Activated T-cell treated with anti-CD3 and anti-CD28 coated beads, Interleukin-2, amount 50 U/mL, for 24 hours (primary cell): ENCODE data around the gene CBLB.

Source experiments
- DNase-seq: peaks from one replicate; pipeline ENCODE4 v3.0.0-alpha.2; 2020
- H3K27ac Mint-ChIP-seq: 2 replicates; pipeline ENCODE4 v1.8.0; 2020; ENCODE audit warnings: mild to moderate bottlenecking, mixed read lengths
- H3K27me3 Mint-ChIP-seq: 2 replicates; pipeline ENCODE4 v1.8.0; 2020; ENCODE audit warnings: mixed read lengths
- H3K36me3 Mint-ChIP-seq: 2 replicates; pipeline ENCODE4 v1.8.0; 2020; ENCODE audit warnings: low read depth, mixed read lengths
- H3K4me1 Mint-ChIP-seq: 2 replicates; pipeline ENCODE4 v1.8.0; 2020; ENCODE audit warnings: low read depth, mixed read lengths
- H3K4me3 Mint-ChIP-seq: 2 replicates; pipeline ENCODE4 v1.8.0; 2020; ENCODE audit warnings: mild to moderate bottlenecking, moderate library complexity, mixed read lengths
- H3K9me3 Mint-ChIP-seq: 2 replicates; pipeline ENCODE4 v1.8.0; 2020; ENCODE audit warnings: mixed read lengths

Gene CBLB

GRCh38 chr3:105653166-105653565, 215.6 kb downstream of the CBLB start:
- no peaks in the 10 kb centered on the region for H3K9me3 Mint-ChIP-seq
- no peaks in the 10 kb centered on the region for H3K27me3 Mint-ChIP-seq
- H3K27ac Mint-ChIP-seq: no peak overlapping the region
- peaks cover 26% of the 10 kb centered on the region for H3K36me3 Mint-ChIP-seq
- no peak for DNase-seq
- no peaks in the 10 kb centered on the region for H3K4me1 Mint-ChIP-seq
- H3K4me3 Mint-ChIP-seq: no peak overlapping the region

- Mint-ChIP-seq H3K4me1 (peaks cover 1% of the 10 kb centered on the region), H3K4me3 (no peak overlapping the region), H3K27ac (no peak overlapping the region), H3K36me3 (no peaks in the 10 kb centered on the region), H3K27me3 (no peaks in the 10 kb centered on the region), H3K9me3 (no peaks in the 10 kb centered on the region)
- no peak for DNase-seq
These were observed 219.3 kb downstream of the CBLB start for GRCh38 chr3:105649480-105649879.

GRCh38 chr3:105647047-105647446, 221.8 kb downstream of the CBLB start:
- Mint-ChIP-seq H3K36me3 (no peaks in the 10 kb centered on the region), H3K27me3 (no peaks in the 10 kb centered on the region), H3K27ac (no peak overlapping the region), H3K9me3 (peaks cover 7% of the 10 kb centered on the region), H3K4me3 (no peak overlapping the region), H3K4me1 (peaks cover 1% of the 10 kb centered on the region)
- DNase-seq: no peak

- H3K4me1 Mint-ChIP-seq: no peaks in the 10 kb centered on the region
- no peak overlapping the region for H3K27ac Mint-ChIP-seq
These were observed 229.7 kb downstream of the CBLB start for GRCh38 chr3:105639131-105639530.

DNA sequence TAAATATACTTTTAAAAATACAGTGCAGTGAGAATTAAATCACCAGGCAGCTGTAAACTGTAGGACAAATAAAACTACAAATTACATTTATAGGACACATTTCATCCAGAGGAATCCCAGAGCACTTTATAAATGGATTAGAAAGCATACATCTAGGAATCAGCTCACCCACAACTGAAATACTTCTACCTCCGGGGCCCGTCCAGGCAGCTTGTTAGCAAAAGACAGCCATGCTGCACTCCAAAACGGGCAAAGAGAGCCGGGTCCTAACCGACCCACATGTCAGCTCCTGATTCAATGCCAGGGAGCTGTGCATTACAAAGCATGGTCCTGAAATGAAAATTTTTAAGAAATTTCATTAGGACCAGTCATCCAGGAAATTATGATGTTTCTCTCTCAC, 234.1 kb downstream of the CBLB start:
- no peak overlapping the region for H3K27ac Mint-ChIP-seq
- H3K27me3 Mint-ChIP-seq: no peaks in the 10 kb centered on the region
- no peaks in the 10 kb centered on the region for H3K9me3 Mint-ChIP-seq

More at GRCh38 chr3:105639131-105639530, 229.7 kb downstream of the CBLB start:
- Mint-ChIP-seq H3K27me3 (no peaks in the 10 kb centered on the region), H3K9me3 (peaks cover 9% of the 10 kb centered on the region), H3K36me3 (no peaks in the 10 kb centered on the region), H3K4me3 (no peak overlapping the region)
- no peak for DNase-seq

DNA sequence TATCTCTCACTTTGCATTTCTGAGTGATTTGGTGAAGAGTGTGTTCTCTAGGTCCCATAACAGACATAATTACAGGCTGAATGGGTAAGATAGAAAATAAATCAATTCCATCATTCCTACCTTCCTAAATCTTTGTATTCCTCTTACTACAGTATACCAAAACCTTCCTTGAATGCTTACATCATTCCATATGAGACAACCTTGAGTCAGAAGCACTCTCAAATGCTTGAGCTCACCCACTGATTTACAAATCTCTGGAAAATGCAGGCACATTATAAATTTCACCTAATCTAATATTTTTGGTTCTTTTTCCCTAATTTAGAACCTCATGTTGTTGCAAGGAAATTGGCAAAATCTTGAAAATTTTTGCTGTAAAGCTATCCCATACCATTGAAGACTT, 239.1 kb downstream of the CBLB start:
- DNase-seq: no peak
- Mint-ChIP-seq H3K9me3 (no peaks in the 10 kb centered on the region), H3K4me1 (no peaks in the 10 kb centered on the region), H3K4me3 (no peak overlapping the region), H3K27ac (no peak overlapping the region), H3K36me3 (no peaks in the 10 kb centered on the region), H3K27me3 (no peaks in the 10 kb centered on the region)

More for the DNA sequence above, 234.1 kb downstream of the CBLB start:
- Mint-ChIP-seq H3K4me3 (no peak overlapping the region), H3K4me1 (no peaks in the 10 kb centered on the region), H3K36me3 (no peaks in the 10 kb centered on the region)
- DNase-seq: no peak

GRCh38 chr3:105626739-105627138, 242.1 kb downstream of the CBLB start:
- Mint-ChIP-seq H3K36me3 (no peaks in the 10 kb centered on the region), H3K27ac (no peak overlapping the region), H3K9me3 (no peaks in the 10 kb centered on the region), H3K4me1 (no peaks in the 10 kb centered on the region), H3K27me3 (no peaks in the 10 kb centered on the region), H3K4me3 (no peak overlapping the region)
- no peak for DNase-seq

GRCh38 chr3:105622169-105622568, 246.6 kb downstream of the CBLB start:
- H3K9me3 Mint-ChIP-seq: no peaks in the 10 kb centered on the region
- H3K4me1 Mint-ChIP-seq: no peaks in the 10 kb centered on the region
- no peak overlapping the region for H3K4me3 Mint-ChIP-seq
- no peak for DNase-seq
- H3K27me3 Mint-ChIP-seq: no peaks in the 10 kb centered on the region
- no peaks in the 10 kb centered on the region for H3K36me3 Mint-ChIP-seq
- H3K27ac Mint-ChIP-seq: no peak overlapping the region

DNA sequence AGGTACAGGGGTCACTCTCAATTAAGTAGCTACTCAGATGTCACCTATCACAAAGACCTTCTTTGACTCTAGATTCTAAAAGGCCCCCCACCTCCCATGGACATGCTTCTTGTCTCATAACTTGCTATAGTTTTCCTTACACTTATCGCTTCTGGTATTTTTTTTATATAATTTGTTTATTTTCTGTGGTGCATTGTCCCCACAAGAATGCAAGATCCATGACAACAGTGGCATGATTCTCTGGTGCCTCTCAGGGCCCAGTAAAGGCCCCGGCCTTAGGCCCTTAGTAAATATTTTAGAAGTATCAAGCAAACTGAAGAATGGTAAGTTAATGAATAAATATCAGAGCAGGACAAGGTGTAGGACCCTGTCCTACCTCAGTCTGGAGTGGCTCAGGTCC, 248.6 kb downstream of the CBLB start:
- Mint-ChIP-seq H3K4me1 (no peaks in the 10 kb centered on the region), H3K9me3 (no peaks in the 10 kb centered on the region), H3K27me3 (no peaks in the 10 kb centered on the region), H3K36me3 (no peaks in the 10 kb centered on the region), H3K4me3 (no peak overlapping the region), H3K27ac (no peak overlapping the region)
- no peak for DNase-seq

GRCh38 chr3:105619651-105620050, 249.2 kb downstream of the CBLB start:
- Mint-ChIP-seq H3K27ac (no peak overlapping the region), H3K4me1 (no peaks in the 10 kb centered on the region), H3K27me3 (no peaks in the 10 kb centered on the region), H3K9me3 (no peaks in the 10 kb centered on the region), H3K4me3 (no peak overlapping the region), H3K36me3 (no peaks in the 10 kb centered on the region)
- DNase-seq: no peak

GRCh38 chr3:105618556-105618955, 250.3 kb downstream of the CBLB start:
- H3K4me3 Mint-ChIP-seq: no peak overlapping the region
- no peaks in the 10 kb centered on the region for H3K4me1 Mint-ChIP-seq
- H3K27me3 Mint-ChIP-seq: no peaks in the 10 kb centered on the region
- no peak overlapping the region for H3K27ac Mint-ChIP-seq
- H3K36me3 Mint-ChIP-seq: no peaks in the 10 kb centered on the region
- H3K9me3 Mint-ChIP-seq: no peaks in the 10 kb centered on the region
- DNase-seq: no peak

GRCh38 chr3:105616374-105617121, 252.3 kb downstream of the CBLB start:
- Mint-ChIP-seq H3K27ac (no peak overlapping the region), H3K4me3 (no peak overlapping the region), H3K9me3 (no peaks in the 10 kb centered on the region), H3K4me1 (no peaks in the 10 kb centered on the region), H3K36me3 (no peaks in the 10 kb centered on the region), H3K27me3 (no peaks in the 10 kb centered on the region)
- no peak for DNase-seq

- no peak for DNase-seq
- no peaks in the 10 kb centered on the region for H3K27me3 Mint-ChIP-seq
- H3K4me1 Mint-ChIP-seq: no peaks in the 10 kb centered on the region
- H3K36me3 Mint-ChIP-seq: no peaks in the 10 kb centered on the region
- no peaks in the 10 kb centered on the region for H3K9me3 Mint-ChIP-seq
- H3K4me3 Mint-ChIP-seq: no peak overlapping the region
- H3K27ac Mint-ChIP-seq: no peak overlapping the region
These were observed 253.0 kb downstream of the CBLB start for GRCh38 chr3:105615814-105616213.

- H3K4me1 Mint-ChIP-seq: no peaks in the 10 kb centered on the region
- H3K9me3 Mint-ChIP-seq: no peaks in the 10 kb centered on the region
- H3K4me3 Mint-ChIP-seq: no peak overlapping the region
- H3K36me3 Mint-ChIP-seq: no peaks in the 10 kb centered on the region
- no peak overlapping the region for H3K27ac Mint-ChIP-seq
- no peak for DNase-seq
- no peaks in the 10 kb centered on the region for H3K27me3 Mint-ChIP-seq
These were observed 254.4 kb downstream of the CBLB start for GRCh38 chr3:105614288-105615030.

DNA sequence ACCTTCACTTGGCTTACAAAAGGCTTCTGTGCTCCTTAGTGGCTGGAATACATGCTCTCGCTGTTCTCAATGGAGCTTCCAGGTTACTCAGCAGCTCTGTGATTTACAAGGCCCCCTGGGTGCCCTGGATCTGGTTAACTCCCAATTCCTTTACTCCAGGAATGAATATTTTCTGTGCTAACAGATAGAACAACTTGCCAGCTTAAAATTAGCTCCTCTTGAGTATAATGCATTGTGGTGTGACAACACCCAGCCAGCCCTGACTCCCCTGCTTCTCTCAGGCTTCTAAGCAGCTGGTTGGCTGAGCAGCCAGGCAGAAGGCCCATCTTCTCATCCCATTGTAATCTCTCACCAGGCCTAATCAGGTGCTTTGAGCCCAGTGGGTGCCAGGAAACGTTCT, 255.7 kb downstream of the CBLB start:
- Mint-ChIP-seq H3K27ac (peak overlapping the region; percentile 4), H3K4me3 (no peak overlapping the region), H3K36me3 (no peaks in the 10 kb centered on the region), H3K27me3 (no peaks in the 10 kb centered on the region), H3K4me1 (no peaks in the 10 kb centered on the region), H3K9me3 (no peaks in the 10 kb centered on the region)
- no peak for DNase-seq
